Stimulated activated CD8-positive, alpha-beta memory T cell treated with anti-CD3 and anti-CD28 coated beads, Interleukin-15, amount 100 ng/mL, for 1 hour (primary cell): ENCODE measurements around the gene ZSCAN22.
A peak's percentile ranks its signal among the peaks of the same experiment; 100 is the strongest.
"Not testable (repeated sequence)": the region's sequence is repeated elsewhere in the genome, so short reads cannot be mapped to it uniquely, and the experiment has no call there.

Experiments
- DNase-seq: peaks from one replicate; pipeline ENCODE4 v3.0.0-alpha.2; 2020; ENCODE audit warnings: low read depth

Gene ZSCAN22

DNA sequence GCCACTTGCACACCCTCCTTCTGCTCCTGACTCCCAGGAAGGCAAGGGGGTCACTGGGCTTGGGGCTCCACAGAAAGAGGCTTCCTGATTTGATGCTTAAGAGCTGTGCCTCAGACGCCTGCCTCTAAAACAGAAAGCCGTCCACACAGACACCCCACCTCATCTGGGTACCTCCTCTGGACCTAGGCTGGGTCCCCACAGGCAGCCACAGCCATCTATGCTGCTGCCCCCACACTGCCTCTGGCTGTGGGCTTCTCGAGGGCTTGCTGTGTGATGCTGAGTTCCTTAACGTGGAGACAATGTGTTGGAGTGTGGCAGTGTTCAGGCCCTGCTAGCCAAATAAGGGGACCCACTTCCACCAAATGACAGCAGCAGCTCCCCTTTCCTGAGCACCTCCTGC, 8.5 kb upstream of the ZSCAN22 start:
- no peak for DNase-seq

- no peak for DNase-seq
These were observed 7.6 kb upstream of the ZSCAN22 start for GRCh38 chr19:58319241-58319640.

DNA sequence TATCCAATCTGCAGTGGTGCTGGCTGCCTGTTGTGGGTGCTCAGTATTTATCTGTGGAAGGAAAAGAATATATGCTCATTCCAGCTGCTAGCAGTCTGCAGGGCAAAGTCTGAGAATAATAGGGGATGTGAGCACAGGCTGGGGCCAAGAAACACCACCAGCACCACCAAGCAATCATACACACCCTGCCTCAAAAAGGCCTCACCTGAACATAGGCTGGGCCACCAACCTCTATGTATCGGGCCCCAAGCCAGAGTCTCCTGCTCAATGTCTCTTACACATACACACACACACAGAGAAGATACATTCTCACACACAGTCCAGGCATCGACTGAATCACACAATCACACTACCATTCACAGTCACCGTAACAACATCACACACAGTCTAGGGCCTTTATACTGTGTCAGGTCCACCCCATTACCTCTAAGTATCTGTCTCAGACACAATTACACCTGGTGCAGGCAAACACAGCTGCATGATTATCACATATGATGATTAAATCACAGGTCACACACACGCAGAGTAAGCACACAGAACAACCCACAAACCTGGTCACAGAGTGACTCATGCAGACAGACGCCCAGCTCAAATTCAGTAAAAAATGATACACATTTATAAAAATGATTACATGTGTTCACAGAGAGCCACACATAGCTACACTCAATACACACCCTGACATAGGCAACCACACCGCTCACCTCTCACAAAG, 1.3 kb upstream of the ZSCAN22 start:
- DNase-seq: no peak

- DNase-seq: no peak
These were observed 287 bp upstream of the ZSCAN22 start for GRCh38 chr19:58326501-58326913.

GRCh38 chr19:58328999-58329398, 2.2 kb downstream of the ZSCAN22 start:
- no peak for DNase-seq

DNA sequence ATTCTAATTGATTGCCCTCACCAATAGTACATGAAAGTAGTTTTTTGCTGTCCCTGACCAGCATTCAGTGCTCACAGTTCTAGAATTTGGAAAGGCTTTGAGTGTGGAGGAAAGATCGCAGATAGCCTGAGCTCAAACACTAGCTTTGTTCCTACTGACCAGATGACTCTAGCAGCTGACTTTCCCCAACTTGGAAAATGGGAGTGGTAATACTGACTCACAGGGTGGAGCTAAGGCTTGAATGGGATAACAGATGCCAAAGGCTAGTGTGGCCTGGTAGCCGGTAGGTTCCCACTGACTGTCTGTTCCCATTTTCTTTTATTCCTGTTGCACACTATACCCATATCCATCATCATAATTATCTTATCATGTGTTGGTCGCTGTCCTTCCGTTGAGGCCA, 3.7 kb downstream of the ZSCAN22 start:
- DNase-seq: no peak

GRCh38 chr19:58332697-58333096, 5.9 kb downstream of the ZSCAN22 start:
- DNase-seq: no peak

GRCh38 chr19:58334691-58335249, 8.0 kb downstream of the ZSCAN22 start:
- DNase-seq: no peak

GRCh38 chr19:58335630-58336029, 8.8 kb downstream of the ZSCAN22 start:
- no peak for DNase-seq

- no peak for DNase-seq
These were observed 9.4 kb downstream of the ZSCAN22 start for GRCh38 chr19:58336216-58336615.

DNA sequence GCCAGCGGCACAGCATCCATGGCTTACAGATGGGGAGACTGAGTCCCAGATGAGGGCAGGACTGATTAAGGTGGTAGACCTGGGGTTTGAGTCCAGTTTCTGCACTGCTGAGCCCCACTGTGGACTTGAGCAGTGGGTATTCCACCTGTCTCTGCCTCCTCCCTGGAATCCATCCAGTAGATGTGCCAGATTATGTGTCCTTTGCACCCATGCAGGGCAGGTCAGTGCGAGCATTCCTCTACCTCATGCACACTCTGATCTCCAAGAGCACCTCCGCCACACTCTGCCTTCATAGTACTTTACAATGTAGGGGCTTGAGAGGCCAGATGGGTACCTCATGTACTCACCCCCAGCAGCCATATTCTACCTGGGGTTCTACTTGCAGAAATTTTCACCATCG, 10.0 kb downstream of the ZSCAN22 start:
- DNase-seq: no peak

DNA sequence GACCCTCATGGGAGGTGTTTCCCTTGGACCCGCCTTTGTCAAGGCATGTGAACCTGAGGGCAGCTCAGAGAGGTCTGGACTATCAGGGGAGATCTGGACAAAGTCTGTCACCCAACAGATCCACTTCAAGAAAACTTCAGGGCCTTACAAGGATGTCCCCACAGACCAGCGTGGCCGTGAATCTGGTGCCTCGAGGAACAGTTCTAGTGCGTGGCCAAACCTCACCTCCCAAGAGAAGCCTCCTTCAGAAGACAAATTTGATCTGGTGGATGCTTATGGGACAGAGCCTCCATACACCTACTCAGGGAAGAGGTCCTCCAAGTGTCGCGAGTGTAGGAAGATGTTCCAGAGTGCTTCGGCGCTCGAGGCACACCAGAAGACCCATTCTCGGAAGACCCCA, 11.5 kb downstream of the ZSCAN22 start:
- no peak for DNase-seq

DNA sequence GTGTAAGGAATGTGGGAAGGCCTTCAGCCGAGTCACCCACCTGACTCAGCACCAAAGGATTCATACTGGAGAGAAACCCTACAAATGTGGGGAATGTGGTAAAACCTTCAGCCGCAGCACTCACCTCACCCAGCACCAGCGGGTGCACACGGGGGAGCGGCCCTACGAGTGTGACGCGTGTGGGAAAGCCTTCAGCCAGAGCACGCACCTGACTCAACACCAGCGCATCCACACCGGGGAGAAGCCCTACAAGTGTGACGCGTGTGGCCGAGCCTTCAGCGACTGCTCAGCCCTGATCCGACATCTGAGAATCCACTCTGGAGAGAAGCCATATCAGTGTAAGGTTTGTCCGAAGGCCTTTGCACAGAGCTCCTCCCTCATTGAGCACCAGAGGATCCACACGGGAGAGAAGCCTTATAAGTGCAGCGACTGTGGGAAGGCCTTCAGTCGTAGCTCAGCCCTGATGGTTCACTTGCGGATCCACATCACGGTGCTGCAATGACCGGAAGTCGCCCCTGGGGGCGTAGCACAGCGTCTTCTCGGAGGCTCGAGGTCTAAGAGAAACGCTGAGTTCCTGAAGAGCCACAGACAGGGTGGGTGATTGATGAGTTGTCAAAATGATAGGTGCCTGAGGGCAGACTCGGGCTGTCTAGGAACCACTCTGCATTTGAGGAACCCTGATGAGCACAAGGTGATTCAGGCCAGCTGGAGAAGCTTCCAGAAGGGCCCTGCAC, 12.2 kb downstream of the ZSCAN22 start:
- no peak for DNase-seq

- no peak for DNase-seq
These were observed 18.8 kb downstream of the ZSCAN22 start for GRCh38 chr19:58345558-58345957.

DNA sequence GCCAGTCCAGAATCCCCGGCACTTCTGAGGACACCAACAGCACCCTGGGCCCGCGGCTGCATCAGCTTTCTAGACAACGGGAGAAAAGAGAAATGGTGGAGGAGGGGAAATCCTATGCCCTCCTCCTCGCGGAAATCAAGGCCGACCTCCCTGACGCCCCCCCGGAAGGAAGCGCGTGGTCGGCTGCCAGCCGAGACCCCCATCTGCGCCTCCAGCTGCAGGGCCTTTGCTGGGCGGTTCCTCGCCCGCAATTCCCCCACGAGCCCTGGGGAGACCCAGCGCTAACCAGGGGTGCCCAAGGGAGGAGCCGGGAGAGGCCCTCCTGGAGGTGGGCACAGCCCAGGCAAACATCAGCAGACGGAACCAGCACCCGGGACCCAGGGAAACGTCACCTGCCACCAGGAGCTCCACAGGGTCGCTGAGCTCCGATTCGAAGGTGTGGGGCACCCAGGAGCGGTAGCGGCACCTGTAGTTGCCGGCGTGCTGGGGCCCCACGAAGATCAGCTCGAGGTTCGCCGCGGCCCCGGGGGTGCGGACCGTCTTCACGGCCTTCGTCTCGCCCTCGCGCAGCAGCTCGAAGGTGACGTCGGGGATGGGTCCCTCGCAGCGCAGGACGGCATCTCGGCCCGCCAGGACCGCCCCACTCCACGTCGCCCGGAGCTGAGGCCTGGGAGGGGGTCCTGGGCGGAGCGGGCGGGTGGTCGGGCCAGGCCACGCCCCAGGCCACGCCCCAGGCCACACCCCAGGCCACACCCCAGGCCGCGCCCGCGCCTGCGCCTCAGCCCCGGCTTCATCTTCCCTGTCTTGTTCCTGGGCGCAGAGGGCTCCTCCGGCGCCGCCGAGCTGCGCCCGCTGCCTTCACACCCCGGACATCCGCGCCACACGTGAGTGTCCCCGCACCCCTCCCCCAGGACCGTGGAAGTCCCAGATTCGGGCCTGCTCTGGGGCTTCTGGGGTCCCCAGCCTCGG, 20.5 kb downstream of the ZSCAN22 start:
- DNase-seq: peak; percentile 27

- not testable (repeated sequence) for DNase-seq
These were observed 21.3 kb downstream of the ZSCAN22 start for GRCh38 chr19:58348080-58348479.

GRCh38 chr19:58349590-58349989, 22.8 kb downstream of the ZSCAN22 start:
- DNase-seq: no peak

- DNase-seq: no peak
These were observed 23.4 kb downstream of the ZSCAN22 start for GRCh38 chr19:58350001-58350861.

- DNase-seq: no peak
These were observed 24.2 kb downstream of the ZSCAN22 start for GRCh38 chr19:58350871-58351557.

- no peak for DNase-seq
These were observed 24.7 kb downstream of the ZSCAN22 start for GRCh38 chr19:58351558-58351878.
